ENCODE measurements around the gene FBXL16.

Gene FBXL16

DNA sequence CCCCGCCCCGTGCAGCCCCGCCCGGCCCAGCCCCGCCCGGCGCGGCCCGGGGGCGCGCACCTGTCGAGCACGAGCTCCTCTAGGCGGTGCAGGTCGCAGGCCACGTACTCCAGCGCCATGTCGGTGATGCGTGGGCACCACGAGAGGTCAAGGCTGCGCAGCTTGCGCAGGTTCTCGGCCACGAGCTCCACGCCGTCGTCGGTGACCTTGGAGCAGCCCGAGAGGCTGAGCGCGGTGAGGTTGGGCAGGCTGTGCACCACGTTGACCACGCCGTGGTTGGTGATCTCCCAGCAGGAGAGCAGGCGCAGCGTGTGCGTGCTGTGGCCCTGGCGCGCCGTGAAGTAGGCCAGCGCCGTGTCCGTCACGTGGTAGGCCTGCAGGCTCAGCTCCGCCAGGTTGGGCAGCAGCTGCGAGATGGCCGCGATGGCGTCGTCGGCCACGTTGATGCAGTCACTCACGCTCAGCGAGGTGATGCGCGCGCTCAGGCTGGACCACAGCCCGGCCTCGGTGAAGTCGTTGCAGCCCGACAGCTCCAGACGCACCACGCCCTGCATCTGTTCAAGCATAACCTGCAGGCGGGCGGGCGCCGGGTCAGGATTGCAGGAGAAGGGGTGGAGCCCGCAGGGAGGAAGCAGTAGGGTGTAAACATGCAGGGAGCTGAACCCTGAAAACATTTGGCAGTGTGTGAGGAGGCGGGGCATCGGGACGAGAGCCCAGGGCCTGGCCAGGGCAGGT is 10.1 kb downstream of the FBXL16 start (continued):
- TF ChIP-seq, protein P1, sequence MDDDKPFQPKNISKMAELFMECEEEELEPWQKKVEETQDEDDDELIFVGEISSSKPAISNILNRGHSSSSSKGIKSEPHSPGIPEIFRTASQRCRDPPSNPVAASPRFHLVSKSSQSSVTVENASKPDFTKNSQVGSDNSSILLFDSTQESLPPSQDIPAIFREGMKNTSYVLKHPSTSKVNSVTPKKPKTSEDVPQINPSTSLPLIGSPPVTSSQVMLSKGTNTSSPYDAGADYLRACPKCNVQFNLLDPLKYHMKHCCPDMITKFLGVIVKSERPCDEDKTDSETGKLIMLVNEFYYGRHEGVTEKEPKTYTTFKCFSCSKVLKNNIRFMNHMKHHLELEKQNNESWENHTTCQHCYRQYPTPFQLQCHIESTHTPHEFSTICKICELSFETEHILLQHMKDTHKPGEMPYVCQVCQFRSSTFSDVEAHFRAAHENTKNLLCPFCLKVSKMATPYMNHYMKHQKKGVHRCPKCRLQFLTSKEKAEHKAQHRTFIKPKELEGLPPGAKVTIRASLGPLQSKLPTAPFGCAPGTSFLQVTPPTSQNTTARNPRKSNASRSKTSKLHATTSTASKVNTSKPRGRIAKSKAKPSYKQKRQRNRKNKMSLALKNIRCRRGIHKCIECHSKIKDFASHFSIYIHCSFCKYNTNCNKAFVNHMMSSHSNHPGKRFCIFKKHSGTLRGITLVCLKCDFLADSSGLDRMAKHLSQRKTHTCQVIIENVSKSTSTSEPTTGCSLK (tag by site-specific recombination; IDR thresholded peaks at IDR 0.05), result no peak
- no peak for TF ChIP-seq ZNF585B (tag by site-specific recombination; IDR thresholded peaks at IDR 0.05)
- no peak for TF ChIP-seq TRIM28 (IDR thresholded peaks at IDR 0.05; ENCODE audit: borderline replicate concordance, low read length)
- TF ChIP-seq ZNF785 (tag by site-specific recombination; IDR thresholded peaks at IDR 0.05), result peak; percentile 35; the same call in 1 of the 2 replicates
- no peak for TF ChIP-seq ZNF621 (tag by site-specific recombination; IDR thresholded peaks at IDR 0.05)
- no peak for TF ChIP-seq ZNF658 (tag by site-specific recombination; IDR thresholded peaks at IDR 0.05)
- no peak for TF ChIP-seq ZSCAN23 (tag by site-specific recombination; IDR thresholded peaks at IDR 0.05)
- TF ChIP-seq ZNF560 (tag by site-specific recombination; IDR thresholded peaks at IDR 0.05; ENCODE audit: borderline replicate concordance), result no peak
- no peak for TF ChIP-seq ZNF837 (tag by site-specific recombination; IDR thresholded peaks at IDR 0.05)
- TF ChIP-seq ZNF561 (tag by site-specific recombination; IDR thresholded peaks at IDR 0.05; ENCODE audit: borderline replicate concordance), result no peak
- TF ChIP-seq ZNF843 (tag by site-specific recombination; IDR thresholded peaks at IDR 0.05), result peak; percentile 37; the same call in 1 of the 2 replicates
- TF ChIP-seq MEIS1 (CRISPR knock-in tag; IDR thresholded peaks at IDR 0.05; ENCODE audit: borderline replicate concordance), result no peak
- no peak for TF ChIP-seq ZNF555 (tag by site-specific recombination; conservative IDR thresholded peaks at IDR 0.05)
- TF ChIP-seq ZNF221 (tag by site-specific recombination; IDR thresholded peaks at IDR 0.05; ENCODE audit: borderline replicate concordance), result no peak
- TF ChIP-seq, protein P2, sequence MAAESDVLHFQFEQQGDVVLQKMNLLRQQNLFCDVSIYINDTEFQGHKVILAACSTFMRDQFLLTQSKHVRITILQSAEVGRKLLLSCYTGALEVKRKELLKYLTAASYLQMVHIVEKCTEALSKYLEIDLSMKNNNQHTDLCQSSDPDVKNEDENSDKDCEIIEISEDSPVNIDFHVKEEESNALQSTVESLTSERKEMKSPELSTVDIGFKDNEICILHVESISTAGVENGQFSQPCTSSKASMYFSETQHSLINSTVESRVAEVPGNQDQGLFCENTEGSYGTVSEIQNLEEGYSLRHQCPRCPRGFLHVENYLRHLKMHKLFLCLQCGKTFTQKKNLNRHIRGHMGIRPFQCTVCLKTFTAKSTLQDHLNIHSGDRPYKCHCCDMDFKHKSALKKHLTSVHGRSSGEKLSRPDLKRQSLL (tag by site-specific recombination; IDR thresholded peaks at IDR 0.05), result no peak
- no peak for TF ChIP-seq MZF1 (tag by site-specific recombination; IDR thresholded peaks at IDR 0.05; ENCODE audit: borderline replicate concordance)
- no peak for TF ChIP-seq SALL2 (tag by site-specific recombination; IDR thresholded peaks at IDR 0.05; ENCODE audit: borderline replicate concordance)
- no peak for TF ChIP-seq ZNF423 (tag by site-specific recombination; IDR thresholded peaks at IDR 0.05)
- TF ChIP-seq SP7 (tag by site-specific recombination; IDR thresholded peaks at IDR 0.05), result peak; percentile 58
- TF ChIP-seq ZNF19 (tag by site-specific recombination; IDR thresholded peaks at IDR 0.05; ENCODE audit: low read depth), result no peak
- TF ChIP-seq ZNF521 (tag by site-specific recombination; IDR thresholded peaks at IDR 0.05), result no peak
- peak; percentile 97 for TF ChIP-seq ZNF600 (tag by site-specific recombination; IDR thresholded peaks at IDR 0.05)
- no peak for TF ChIP-seq ZNF394 (tag by site-specific recombination; IDR thresholded peaks at IDR 0.05; ENCODE audit: borderline replicate concordance)
- no peak for TF ChIP-seq ZNF23 (tag by site-specific recombination; IDR thresholded peaks at IDR 0.05; ENCODE audit: borderline replicate concordance)
- TF ChIP-seq, protein P3, sequence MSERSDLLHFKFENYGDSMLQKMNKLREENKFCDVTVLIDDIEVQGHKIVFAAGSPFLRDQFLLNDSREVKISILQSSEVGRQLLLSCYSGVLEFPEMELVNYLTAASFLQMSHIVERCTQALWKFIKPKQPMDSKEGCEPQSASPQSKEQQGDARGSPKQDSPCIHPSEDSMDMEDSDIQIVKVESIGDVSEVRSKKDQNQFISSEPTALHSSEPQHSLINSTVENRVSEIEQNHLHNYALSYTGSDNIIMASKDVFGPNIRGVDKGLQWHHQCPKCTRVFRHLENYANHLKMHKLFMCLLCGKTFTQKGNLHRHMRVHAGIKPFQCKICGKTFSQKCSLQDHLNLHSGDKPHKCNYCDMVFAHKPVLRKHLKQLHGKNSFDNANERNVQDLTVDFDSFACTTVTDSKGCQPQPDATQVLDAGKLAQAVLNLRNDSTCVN (tag by site-specific recombination; optimal IDR thresholded peaks at IDR 0.05), result peak; percentile 92
- no peak for TF ChIP-seq ZNF239 (tag by site-specific recombination; IDR thresholded peaks at IDR 0.05)
- peak; percentile 48; the same call in 1 of the 2 replicates for TF ChIP-seq ZNF629 (tag by site-specific recombination; IDR thresholded peaks at IDR 0.05)
- TF ChIP-seq, protein P4, sequence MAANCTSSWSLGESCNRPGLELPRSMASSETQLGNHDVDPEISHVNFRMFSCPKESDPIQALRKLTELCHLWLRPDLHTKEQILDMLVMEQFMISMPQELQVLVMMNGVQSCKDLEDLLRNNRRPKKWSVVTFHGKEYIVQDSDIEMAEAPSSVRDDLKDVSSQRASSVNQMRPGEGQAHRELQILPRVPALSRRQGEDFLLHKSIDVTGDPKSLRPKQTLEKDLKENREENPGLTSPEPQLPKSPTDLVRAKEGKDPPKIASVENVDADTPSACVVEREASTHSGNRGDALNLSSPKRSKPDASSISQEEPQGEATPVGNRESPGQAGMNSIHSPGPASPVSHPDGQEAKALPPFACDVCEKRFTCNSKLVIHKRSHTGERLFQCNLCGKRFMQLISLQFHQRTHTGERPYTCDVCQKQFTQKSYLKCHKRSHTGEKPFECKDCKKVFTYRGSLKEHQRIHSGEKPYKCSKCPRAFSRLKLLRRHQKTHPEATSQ (tag by site-specific recombination; IDR thresholded peaks at IDR 0.05), result 0 out of 2 replicates have a peak, but pooled peaks have one; percentile 40
- TF ChIP-seq ZBTB8A (tag by site-specific recombination; IDR thresholded peaks at IDR 0.05), result peak; percentile 81
- no peak for TF ChIP-seq ZNF211 (tag by site-specific recombination; IDR thresholded peaks at IDR 0.05; ENCODE audit: low read depth)
- no peak for TF ChIP-seq ZNF169 (tag by site-specific recombination; IDR thresholded peaks at IDR 0.05)
- TF ChIP-seq ZNF157 (tag by site-specific recombination; IDR thresholded peaks at IDR 0.05), result no peak
- peak; percentile 71; the same call in 1 of the 2 replicates for TF ChIP-seq YY1 (tag by site-specific recombination; IDR thresholded peaks at IDR 0.05)
- no peak for TF ChIP-seq ZSCAN30 (tag by site-specific recombination; IDR thresholded peaks at IDR 0.05)
- no peak for TF ChIP-seq ZNF433 (tag by site-specific recombination; IDR thresholded peaks at IDR 0.05; ENCODE audit: low read depth)
- TF ChIP-seq ZNF10 (tag by site-specific recombination; IDR thresholded peaks at IDR 0.05), result 0 out of 2 replicates have a peak, but pooled peaks have one; percentile 44
- 0 out of 2 replicates have a peak, but pooled peaks have one; percentile 14 for TF ChIP-seq ZFP69B (tag by site-specific recombination; IDR thresholded peaks at IDR 0.05)

Measured in HEK293 (cell line).